Measurements from ENCODE around the gene HGD. TPM values are rescaled to one million over a fixed set of nuclear protein-coding genes. Genes with fewer than 3 reads are reported as not detected.

Gene HGD
- total and polyA plus RNA-seq, 2 of the 13 experiments (the other 11 are each of a cell fraction or from before 2014, with no cell fraction given): 265 to 398 TPM

GRCh38 chr3:120596116-120596852 is 85.8 kb downstream of the HGD start, which contains the start of gene NDUFB4 (continued):
- TF ChIP-seq HIC2 (CRISPR knock-in tag; IDR thresholded peaks at IDR 0.05; ENCODE audit: low read depth) (no peak), HNRNPUL1 (IDR thresholded peaks at IDR 0.05; ENCODE audit: low read depth, low read length) (no peak), ASH2L (IDR thresholded peaks at IDR 0.05; ENCODE audit: insufficient read length, low read depth, low read length) (peak; percentile 71), KAT7 (CRISPR knock-in tag; IDR thresholded peaks at IDR 0.05; ENCODE audit: borderline replicate concordance) (peak; percentile 84; the same call in 1 of the 2 replicates), ZNF33B (CRISPR knock-in tag; IDR thresholded peaks at IDR 0.05) (no peak), MTF2 (CRISPR knock-in tag; IDR thresholded peaks at IDR 0.05; ENCODE audit: borderline replicate concordance) (no peak), KLF15 (CRISPR knock-in tag; IDR thresholded peaks at IDR 0.05; ENCODE audit: borderline replicate concordance) (no peak), MXD1 (CRISPR knock-in tag; IDR thresholded peaks at IDR 0.05) (no peak), ZFAT (CRISPR knock-in tag; conservative IDR thresholded peaks at IDR 0.05) (no peak), UBTF (CRISPR knock-in tag; IDR thresholded peaks at IDR 0.05) (peak; percentile 75; the same call in 1 of the 2 replicates), ELK4 (CRISPR knock-in tag; IDR thresholded peaks at IDR 0.05; ENCODE audit: borderline replicate concordance) (no peak), ZGPAT (CRISPR knock-in tag; IDR thresholded peaks at IDR 0.05) (peak; percentile 69; the same call in 1 of the 2 replicates), ZNF18 (CRISPR knock-in tag; IDR thresholded peaks at IDR 0.05; ENCODE audit: insufficient replicate concordance) (no peak), RXRB (CRISPR knock-in tag; IDR thresholded peaks at IDR 0.05; ENCODE audit: borderline replicate concordance) (peak; percentile 47; the same call in 1 of the 2 replicates), ZNF605 (CRISPR knock-in tag; IDR thresholded peaks at IDR 0.05) (peak; percentile 92; the same call in 1 of the 2 replicates), ZNF383 (CRISPR knock-in tag; IDR thresholded peaks at IDR 0.05; ENCODE audit: borderline replicate concordance) (no peak), RAD51 (IDR thresholded peaks at IDR 0.05; ENCODE audit: borderline replicate concordance) (no peak), HCFC1 (IDR thresholded peaks at IDR 0.05; ENCODE audit: low read depth, low read length) (no peak), ZNF160 (CRISPR knock-in tag; IDR thresholded peaks at IDR 0.05) (no peak)

All from HepG2 (cell line).